ENCODE measurements around the gene SPHK1.
A peak's percentile ranks its signal among the peaks of the same experiment; 100 is the strongest.

The SPHK1 gene

GRCh38 chr17:76363107-76363842 is 21.1 kb upstream of the SPHK1 start:
- no peak for DNase-seq (ENCODE audit: low read depth)

GRCh38 chr17:76365256-76365903 is 19.0 kb upstream of the SPHK1 start:
- DNase-seq (ENCODE audit: low read depth), result no peak

GRCh38 chr17:76366247-76366646 is 18.2 kb upstream of the SPHK1 start:
- DNase-seq (ENCODE audit: low read depth), result no peak

GRCh38 chr17:76367642-76368041 is 16.8 kb upstream of the SPHK1 start:
- no peak for DNase-seq (ENCODE audit: low read depth)

GRCh38 chr17:76368545-76368944 is 15.9 kb upstream of the SPHK1 start:
- DNase-seq (ENCODE audit: low read depth), result no peak

GRCh38 chr17:76369379-76369778 is 15.0 kb upstream of the SPHK1 start:
- no peak for DNase-seq (ENCODE audit: low read depth)

- DNase-seq (ENCODE audit: low read depth), result no peak
Measured at GRCh38 chr17:76369804-76370203, 14.6 kb upstream of the SPHK1 start.

- DNase-seq (ENCODE audit: low read depth), result no peak
Measured at GRCh38 chr17:76370261-76370993, 14.0 kb upstream of the SPHK1 start.

- no peak for DNase-seq (ENCODE audit: low read depth)
Measured at GRCh38 chr17:76371656-76372628, 12.5 kb upstream of the SPHK1 start.

- DNase-seq (ENCODE audit: low read depth), result no peak
Measured at GRCh38 chr17:76376318-76377133, 7.9 kb upstream of the SPHK1 start.

GRCh38 chr17:76378548-76379274 is 5.7 kb upstream of the SPHK1 start:
- DNase-seq (ENCODE audit: low read depth), result no peak

GRCh38 chr17:76379275-76379641 is 5.2 kb upstream of the SPHK1 start:
- no peak for DNase-seq (ENCODE audit: low read depth)

GRCh38 chr17:76379646-76380376 is 4.6 kb upstream of the SPHK1 start:
- no peak for DNase-seq (ENCODE audit: low read depth)

- DNase-seq (ENCODE audit: low read depth), result no peak
Measured at GRCh38 chr17:76381633-76382350, 2.6 kb upstream of the SPHK1 start.

- no peak for DNase-seq (ENCODE audit: low read depth)
Measured at GRCh38 chr17:76382351-76382802, 2.0 kb upstream of the SPHK1 start.

GRCh38 chr17:76382803-76383545 is 1.4 kb upstream of the SPHK1 start:
- DNase-seq (ENCODE audit: low read depth), result peak; percentile 51

- peak; percentile 33 for DNase-seq (ENCODE audit: low read depth)
Measured at GRCh38 chr17:76383546-76384221, 725 bp upstream of the SPHK1 start.
